Stomach (tissue), 9 donors: ENCODE results near the gene IL1RL2. TPM values are rescaled to one million over a fixed set of nuclear protein-coding genes. Genes with fewer than 3 reads are reported as not detected.
A peak's percentile ranks its signal among the peaks of the same experiment; 100 is the strongest.

Experiments
- DNase-seq, 2 donors: peaks; one replicate each; pipeline versions ENCODE4 v3.0.0 to v3.0.0-alpha.2; 2013 to 2019
- H3K27ac ChIP-seq, 5 donors: fragments of 200-600 bp in 4 of 5; sonication (generic) in 4 of 5; one replicate each; pipeline ENCODE4 v1.5.1; 2013 to 2019; ENCODE audit warnings: mild to moderate bottlenecking in 1 of 5, moderate library complexity in 1 of 5
- H3K27me3 ChIP-seq, 3 donors: fragments of 200-600 bp; sonication (generic); one replicate each; pipeline ENCODE4 v1.5.1; 2017 to 2019; ENCODE audit warnings: mixed run types in 1 of 3
- H3K36me3 ChIP-seq, 4 donors: fragments of 200-600 bp; sonication (generic); 1 replicate in 3 of 4; 2 replicates in 1 of 4; pipeline ENCODE4 v1.5.1; 2016 to 2019
- H3K4me1 ChIP-seq, 4 donors: fragments of 200-600 bp; sonication (generic); one replicate each; pipeline ENCODE4 v1.5.1; 2016 to 2019
- H3K4me3 ChIP-seq, 4 donors: fragments of 200-600 bp; sonication (generic) in 3 of 4; one replicate each; pipeline ENCODE4 v1.5.1; 2016 to 2019; ENCODE audit warnings: mild to moderate bottlenecking in 1 of 4
- H3K9me3 ChIP-seq, 4 donors: fragments of 200-600 bp; sonication (generic); one replicate each; pipeline ENCODE4 v1.5.1; 2016 to 2019
- EP300 ChIP-seq: sonication (generic); formaldehyde crosslinking; IDR thresholded peaks from one replicate; pipeline ENCODE4 v1.6.1; 2017; ENCODE audit warnings: antibody characterized with exemption
- POLR2A ChIP-seq, 4 donors: fragments of 450-650 bp; IDR thresholded peaks; one replicate each; pipeline ENCODE4 v1.6.1; 2016; ENCODE audit warnings: antibody characterized with exemption in 4 of 4, control low read depth in 2 of 4, mild to moderate bottlenecking in 1 of 4, moderate library complexity in 1 of 4
- POLR2AphosphoS5 ChIP-seq, 3 donors: sonication (generic); formaldehyde crosslinking; IDR thresholded peaks; one replicate each; pipeline ENCODE4 v1.6.1; 2016; ENCODE audit warnings: antibody characterized with exemption in 3 of 3
- WGBS, 5 donors: extraction: QIAGEN DNeasy Blood & Tissue Kit in 3 of 5; methylation state at CpG; one replicate each; pipeline versions ENCODE4 v1.1.5 to v1.1.7; 2013 to 2018; 5-methylcytosine and 5-hydroxymethylcytosine counted together
- intact Hi-C: fragments of 100-400 bp; cut with DNase I; formaldehyde crosslinking; loops from one replicate; pipeline ENCODE4 v1.15.1; 2023; ENCODE audit warnings: low total_unique reads
- polyA plus RNA-seq, 3 donors: library from polyadenylated mRNA; stranded (reverse); fragments of 200-250 nt; gene quantifications; one replicate each; pipeline ENCODE4 v1.2.3, GENCODE V29; 2013
- total RNA-seq, 5 donors: library from RNA; depleted of rRNA; stranded (reverse); fragments of >200 nt; gene quantifications; one replicate each; pipeline versions ENCODE4 v1.1.0 to v1.2.3, GENCODE V29; 2014 to 2016
- TF ChIP-seq, protein P1 (sequence below), 7 experiments: fragments of 450-650 bp in 4 of 7; fragments of 200-600 bp in 3 of 7; sonication (generic) in 3 of 7; IDR thresholded peaks; one replicate each; pipeline ENCODE4 v1.5.1; 2016 to 2019; ENCODE audit warnings: antibody characterized with exemption in 7 of 7, control low read depth in 2 of 7, mild to moderate bottlenecking in 1 of 7
- donor health status: healthy with polysubstance abuse.
- donor health status: Bipolar disorder and iron deficiency.
- donor health status: healthy.

The IL1RL2 gene
- total and polyA plus RNA-seq, 8 donors = 0.61 to 4.3 (median 2.4) TPM; not detected in 2

DNA sequence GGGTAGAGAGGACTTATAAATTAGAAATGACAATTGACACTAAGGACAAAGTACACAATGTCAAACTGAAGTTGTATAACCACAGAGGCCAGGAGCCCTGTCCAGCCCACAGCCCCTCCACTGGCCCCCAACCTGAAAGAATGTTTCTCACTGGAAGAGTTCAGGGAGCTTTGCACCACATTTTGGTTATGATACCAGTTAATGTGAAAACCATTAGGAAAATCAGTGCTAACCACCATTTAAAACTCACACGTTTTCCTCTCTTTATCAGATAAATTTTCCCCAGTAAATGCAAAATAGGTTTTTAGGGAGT, 6.2 kb upstream of the IL1RL2 start:
- no peak for DNase-seq
- 34 to 50% (median 38%) methylated on average over 1 of the region's 1 CpG for WGBS, 5 donors
- H3K4me3 ChIP-seq = no peak overlapping the region
- H3K4me1 ChIP-seq = peaks cover 0 to 9% (median 2%) of the 10 kb centered on the region in 4 donors
- peaks cover 11 to 41% (median 32%) of the 10 kb centered on the region in 4 donors for H3K36me3 ChIP-seq
- intact Hi-C loops = loop anchor here (10.0 kb wide), 1 partner anchor 54 kb away; no protein-coding TSS in a partner anchor
- no peaks in the 10 kb centered on the region for H3K9me3 ChIP-seq
- H3K27ac ChIP-seq = no peak overlapping the region
- TF ChIP-seq EP300 (no peak), POLR2AphosphoS5 (IDR thresholded peaks at IDR 0.05) (no peak)
- TF ChIP-seq, protein P1, sequence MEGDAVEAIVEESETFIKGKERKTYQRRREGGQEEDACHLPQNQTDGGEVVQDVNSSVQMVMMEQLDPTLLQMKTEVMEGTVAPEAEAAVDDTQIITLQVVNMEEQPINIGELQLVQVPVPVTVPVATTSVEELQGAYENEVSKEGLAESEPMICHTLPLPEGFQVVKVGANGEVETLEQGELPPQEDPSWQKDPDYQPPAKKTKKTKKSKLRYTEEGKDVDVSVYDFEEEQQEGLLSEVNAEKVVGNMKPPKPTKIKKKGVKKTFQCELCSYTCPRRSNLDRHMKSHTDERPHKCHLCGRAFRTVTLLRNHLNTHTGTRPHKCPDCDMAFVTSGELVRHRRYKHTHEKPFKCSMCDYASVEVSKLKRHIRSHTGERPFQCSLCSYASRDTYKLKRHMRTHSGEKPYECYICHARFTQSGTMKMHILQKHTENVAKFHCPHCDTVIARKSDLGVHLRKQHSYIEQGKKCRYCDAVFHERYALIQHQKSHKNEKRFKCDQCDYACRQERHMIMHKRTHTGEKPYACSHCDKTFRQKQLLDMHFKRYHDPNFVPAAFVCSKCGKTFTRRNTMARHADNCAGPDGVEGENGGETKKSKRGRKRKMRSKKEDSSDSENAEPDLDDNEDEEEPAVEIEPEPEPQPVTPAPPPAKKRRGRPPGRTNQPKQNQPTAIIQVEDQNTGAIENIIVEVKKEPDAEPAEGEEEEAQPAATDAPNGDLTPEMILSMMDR (IDR thresholded peaks at IDR 0.05) = no peak
- no peaks in the 10 kb centered on the region for H3K27me3 ChIP-seq

DNA sequence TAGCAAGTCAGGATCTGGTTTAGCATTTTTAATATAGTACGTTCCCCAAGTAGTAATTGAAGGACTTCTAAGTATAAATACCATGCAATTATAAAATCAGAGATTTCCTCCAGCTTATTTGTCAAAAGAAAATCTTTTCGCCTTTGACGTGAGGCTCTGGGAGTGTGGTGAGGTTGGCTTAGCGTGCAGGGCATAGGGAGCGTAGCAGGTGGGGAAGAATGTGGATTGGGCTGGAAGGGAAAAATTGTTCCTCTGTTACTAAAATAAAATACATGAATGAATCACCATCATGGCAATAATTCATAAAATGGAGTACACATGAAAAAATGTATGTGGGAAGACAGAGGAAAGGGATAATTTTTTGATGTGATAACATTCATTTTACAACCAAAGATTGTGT, 5.4 kb upstream of the IL1RL2 start:
- DNase-seq = no peak
- H3K27ac ChIP-seq = no peak overlapping the region
- H3K4me3 ChIP-seq = no peak overlapping the region
- TF ChIP-seq POLR2AphosphoS5 (IDR thresholded peaks at IDR 0.05) (no peak), EP300 (no peak), POLR2A (IDR thresholded peaks at IDR 0.05) (no peak)
- TF ChIP-seq, protein P1 (IDR thresholded peaks at IDR 0.05) = no peak
- WGBS, 5 donors = 86 to 94% (median 92%) methylated on average over 5 of the region's 5 CpGs
- intact Hi-C loops = loop anchor here (10.0 kb wide), 1 partner anchor 53 kb away; no protein-coding TSS in a partner anchor
- peaks cover 9 to 33% (median 25%) of the 10 kb centered on the region in 4 donors for H3K36me3 ChIP-seq
- peaks cover 0 to 9% (median 2%) of the 10 kb centered on the region in 4 donors for H3K4me1 ChIP-seq
- no peaks in the 10 kb centered on the region for H3K27me3 ChIP-seq
- H3K9me3 ChIP-seq = no peaks in the 10 kb centered on the region

DNA sequence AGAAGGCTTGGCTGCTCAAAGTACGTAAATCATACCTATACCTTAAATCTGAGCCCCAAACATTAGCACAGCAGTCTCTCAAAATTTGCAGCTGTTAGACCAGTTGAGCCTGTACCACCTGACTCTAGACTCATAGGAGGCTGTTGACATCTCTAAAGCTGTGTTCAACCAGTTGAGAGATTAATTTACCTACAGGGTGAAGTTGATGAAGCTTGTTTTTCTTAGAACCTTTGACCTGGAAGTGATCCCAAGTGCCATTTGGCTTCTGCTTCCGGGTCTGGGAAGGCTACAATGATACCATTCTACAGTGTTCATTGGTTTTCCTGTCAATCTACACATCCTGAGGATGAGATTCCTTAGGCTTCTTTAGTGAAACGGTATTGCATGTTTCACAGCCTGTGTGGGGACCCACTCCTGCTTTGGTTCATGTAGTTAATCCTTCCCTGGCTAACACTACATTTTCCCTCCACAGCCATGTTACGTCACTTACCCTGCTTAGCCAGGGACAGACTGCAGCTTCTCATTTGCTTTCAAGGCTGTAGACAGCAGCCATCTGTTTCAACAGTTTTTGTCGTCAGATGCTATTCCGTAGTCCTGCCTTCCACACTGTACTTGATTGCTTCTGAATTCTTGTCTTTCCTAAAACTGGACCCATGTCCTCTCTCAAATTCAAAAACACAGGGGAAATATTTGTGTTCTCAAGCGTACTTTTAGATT, 4.7 kb upstream of the IL1RL2 start:
- H3K4me3 ChIP-seq = no peak overlapping the region
- DNase-seq = peak in 1 of 2 donors; percentile 75

DNA sequence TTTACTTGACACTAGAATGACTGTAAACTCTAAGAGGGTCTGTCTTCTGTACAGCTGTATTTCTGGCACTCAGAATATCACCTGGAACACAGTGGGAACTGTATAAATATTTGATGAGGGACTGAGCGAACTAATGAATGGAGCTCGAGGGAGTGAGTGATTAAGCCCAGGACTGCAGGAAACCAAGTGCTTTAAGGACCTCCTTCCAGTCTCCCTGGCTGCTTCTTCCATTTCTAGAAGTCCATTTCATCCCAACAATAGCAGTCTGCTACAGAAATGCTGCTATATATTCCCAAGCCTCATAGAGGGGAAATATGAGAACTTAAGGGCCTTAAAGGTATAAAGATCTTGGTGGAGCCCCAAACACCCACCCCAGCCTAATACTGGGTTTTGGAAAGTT, 2.8 kb upstream of the IL1RL2 start:
- Histone ChIP-seq H3K36me3 (peaks cover 0 to 7% (median under 1%) of the 10 kb centered on the region in 4 donors), H3K27me3 (no peaks in the 10 kb centered on the region), H3K27ac (no peak overlapping the region), H3K9me3 (no peaks in the 10 kb centered on the region), H3K4me3 (no peak overlapping the region), H3K4me1 (peaks cover 6 to 27% (median 11%) of the 10 kb centered on the region in 4 donors)
- intact Hi-C loops = loop anchor here (10.0 kb wide), 1 partner anchor 51 kb away; no protein-coding TSS in a partner anchor
- DNase-seq = no peak
- TF ChIP-seq, protein P1 (IDR thresholded peaks at IDR 0.05) = no peak
- TF ChIP-seq POLR2AphosphoS5 (IDR thresholded peaks at IDR 0.05) (no peak), EP300 (no peak), POLR2A (IDR thresholded peaks at IDR 0.05) (no peak)
- WGBS, 5 donors = 31 to 48% (median 38%) methylated on average over 2 of the region's 2 CpGs

More for the DNA sequence above, 4.7 kb upstream of the IL1RL2 start:
- Histone ChIP-seq H3K9me3 (no peaks in the 10 kb centered on the region), H3K4me1 (peaks cover 3 to 16% (median 4%) of the 10 kb centered on the region in 4 donors), H3K36me3 (peaks cover 2 to 26% (median 18%) of the 10 kb centered on the region in 4 donors), H3K27ac (peak overlapping the region in 3 of 5 donors; percentile 13 to 53 (median 30)), H3K27me3 (no peaks in the 10 kb centered on the region)
- WGBS, 5 donors = 66 to 78% (median 69%) methylated on average over 7 of the region's 7 CpGs
- TF ChIP-seq POLR2AphosphoS5 (IDR thresholded peaks at IDR 0.05) = no peak
- intact Hi-C loops = loop anchor here (10.0 kb wide), 1 partner anchor 53 kb away; no protein-coding TSS in a partner anchor

DNA sequence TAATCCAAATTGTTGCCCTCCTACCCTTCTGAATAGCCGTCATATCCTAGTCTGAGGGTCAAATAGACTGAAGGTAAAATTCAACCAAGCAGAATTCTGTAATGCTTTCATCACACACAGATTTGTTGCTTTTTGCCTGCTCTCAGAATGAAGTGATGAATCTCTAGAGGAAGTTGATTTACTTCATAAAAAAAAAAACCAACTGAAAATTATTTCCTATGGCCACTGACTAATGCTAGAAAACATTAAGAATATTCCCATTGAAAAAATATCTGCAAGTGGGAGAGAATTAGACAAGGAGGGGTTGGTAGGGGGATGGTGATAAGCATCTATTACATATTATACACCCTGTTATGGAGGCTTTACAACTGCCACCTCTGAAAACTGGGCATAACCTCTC, 2.3 kb upstream of the IL1RL2 start:
- Histone ChIP-seq H3K27ac (no peak overlapping the region), H3K9me3 (no peaks in the 10 kb centered on the region), H3K4me1 (peaks cover 6 to 27% (median 11%) of the 10 kb centered on the region in 4 donors), H3K36me3 (peaks cover 0 to 3% (median 0%) of the 10 kb centered on the region in 4 donors), H3K27me3 (no peaks in the 10 kb centered on the region), H3K4me3 (no peak overlapping the region)
- 85 to 98% (median 95%) methylated on average over 1 of the region's 1 CpG for WGBS, 5 donors
- no peak for DNase-seq
- intact Hi-C loops = loop anchor here (10.0 kb wide), 1 partner anchor 50 kb away; no protein-coding TSS in a partner anchor
- TF ChIP-seq EP300 (no peak), POLR2A (IDR thresholded peaks at IDR 0.05) (no peak), POLR2AphosphoS5 (IDR thresholded peaks at IDR 0.05) (no peak)
- TF ChIP-seq, protein P1 (IDR thresholded peaks at IDR 0.05) = no peak
